GM19455 (cell line): Measurements from ENCODE around the gene LMAN1.

Source experiments
- ATAC-seq: cut with Tn5 transposase; IDR thresholded peaks from one replicate; pipeline ENCODE4 v1.9.1; 2021; ENCODE audit not compliant: unreplicated experiment

LMAN1 gene

GRCh38 chr18:59358712-59359575 lies at the start of gene LMAN1:
TSS of gene LMAN1 (minus strand) at chr18:59359265. CDS start at chr18:59359244, 21 bp downstream.
- peak; percentile 93 for ATAC-seq

- peak; percentile 97 for ATAC-seq
Observed at GRCh38 chr18:59402432-59403090, 43.5 kb upstream of the LMAN1 start.

- ATAC-seq: no peak
Observed at GRCh38 chr18:59400407-59400806, 41.3 kb upstream of the LMAN1 start.

GRCh38 chr18:59395226-59396175 lies 36.4 kb upstream of the LMAN1 start:
- ATAC-seq: no peak

- no peak for ATAC-seq
Observed at GRCh38 chr18:59393381-59393780, 34.3 kb upstream of the LMAN1 start.

- ATAC-seq: no peak
Observed at GRCh38 chr18:59388817-59389216, 29.8 kb upstream of the LMAN1 start.

GRCh38 chr18:59387687-59388565 lies 28.9 kb upstream of the LMAN1 start:
- ATAC-seq: no peak

GRCh38 chr18:59386909-59387686 lies 28.0 kb upstream of the LMAN1 start:
- no peak for ATAC-seq

GRCh38 chr18:59385191-59385590 lies 26.1 kb upstream of the LMAN1 start:
- no peak for ATAC-seq

GRCh38 chr18:59383851-59384250 lies 24.8 kb upstream of the LMAN1 start:
- no peak for ATAC-seq

GRCh38 chr18:59382383-59382782 lies 23.3 kb upstream of the LMAN1 start:
- ATAC-seq: no peak

- ATAC-seq: no peak
Observed at GRCh38 chr18:59381949-59382348, 22.9 kb upstream of the LMAN1 start.

- no peak for ATAC-seq
Observed at GRCh38 chr18:59380706-59381105, 21.6 kb upstream of the LMAN1 start.

- no peak for ATAC-seq
Observed at GRCh38 chr18:59379772-59380522, 20.9 kb upstream of the LMAN1 start.

GRCh38 chr18:59377613-59378337 lies 18.7 kb upstream of the LMAN1 start:
- ATAC-seq: no peak

- no peak for ATAC-seq
Observed at GRCh38 chr18:59376351-59376935, 17.4 kb upstream of the LMAN1 start.

- no peak for ATAC-seq
Observed at GRCh38 chr18:59374128-59374527, 15.1 kb upstream of the LMAN1 start.

- ATAC-seq: no peak
Observed at GRCh38 chr18:59372975-59373374, 13.9 kb upstream of the LMAN1 start.
